ENCODE data around the gene NACC2. TPM values are rescaled to one million over a fixed set of nuclear protein-coding genes. Genes with fewer than 3 reads are reported as not detected.

The NACC2 gene
- total RNA-seq, 1 donor from 2014 or later: 4.5 TPM

DNA sequence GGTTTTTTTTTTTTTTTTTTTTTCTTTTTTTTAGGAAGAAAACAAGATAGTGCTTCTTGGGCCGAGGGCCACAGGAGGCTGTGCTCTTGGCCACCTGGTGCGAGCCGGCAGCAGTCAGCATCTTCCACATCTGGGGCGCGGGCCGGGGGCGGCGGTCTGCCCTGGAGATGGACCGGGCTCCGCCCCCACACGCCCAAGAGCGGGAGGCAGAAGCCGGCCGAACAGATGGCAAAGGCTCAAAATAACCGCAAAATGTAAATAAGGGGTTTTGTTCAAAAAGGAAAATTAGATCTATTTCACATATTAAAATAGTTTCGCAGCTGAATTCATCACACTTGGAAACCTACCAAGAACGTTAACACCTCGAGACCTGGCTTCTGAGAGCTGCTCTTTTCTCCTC is 82.4 kb downstream of the NACC2 start:
- peaks cover 39% of the 10 kb centered on the region for H3K4me1 Mint-ChIP-seq
- H3K79me2 ChIP-seq (ENCODE audit: low read depth): no peaks in the 10 kb centered on the region
- H3K27ac ChIP-seq: no peak overlapping the region
- no peaks in the 10 kb centered on the region for H3K36me3 Mint-ChIP-seq
- no peaks in the 10 kb centered on the region for H3K9me3 Mint-ChIP-seq
- H3K9me3 ChIP-seq (ENCODE audit: low read depth): no peaks in the 10 kb centered on the region
- TF ChIP-seq CTCF (IDR thresholded peaks at IDR 0.05) (no peak), EZH2 (IDR thresholded peaks at IDR 0.05) (no peak), EZH2phosphoT487 (IDR thresholded peaks at IDR 0.05) (no peak)
- no peaks in the 10 kb centered on the region for H3K27me3 ChIP-seq
- H3K36me3 ChIP-seq: no peaks in the 10 kb centered on the region
- no peak overlapping the region for H3K4me3 ChIP-seq
- H3K27ac Mint-ChIP-seq: no peak overlapping the region
- no peak overlapping the region for H3K4me3 Mint-ChIP-seq
- H3K27me3 Mint-ChIP-seq (ENCODE audit: insufficient read depth, low read depth): peaks cover 13% of the 10 kb centered on the region
- no peak overlapping the region for H3K9ac ChIP-seq
- DNase-seq (ENCODE audit: low spot score): no peak
- peaks cover 8% of the 10 kb centered on the region for H4K20me1 ChIP-seq (ENCODE audit: low read depth)
- no peak overlapping the region for H3K4me2 ChIP-seq
- peaks cover 9% of the 10 kb centered on the region for H3F3A ChIP-seq (ENCODE audit: low read depth)
- peaks cover 15% of the 10 kb centered on the region for H3K4me1 ChIP-seq
- no peak overlapping the region for H2AFZ ChIP-seq (replicated peaks)

- Mint-ChIP-seq H3K27ac (peak overlapping the region; percentile 33), H3K27me3 (ENCODE audit: insufficient read depth, low read depth) (peaks cover 15% of the 10 kb centered on the region), H3K4me1 (peaks cover 47% of the 10 kb centered on the region), H3K36me3 (no peaks in the 10 kb centered on the region), H3K9me3 (no peaks in the 10 kb centered on the region), H3K4me3 (peak overlapping the region; percentile 52)
- peaks cover 15% of the 10 kb centered on the region for H3F3A ChIP-seq (ENCODE audit: low read depth)
- H3K4me1 ChIP-seq: peaks cover 21% of the 10 kb centered on the region
- no peaks in the 10 kb centered on the region for H3K36me3 ChIP-seq
- no peaks in the 10 kb centered on the region for H3K79me2 ChIP-seq (ENCODE audit: low read depth)
- no peak overlapping the region for H3K27ac ChIP-seq
- H3K4me3 ChIP-seq: no peak overlapping the region
- no peak overlapping the region for H3K9ac ChIP-seq
- H3K9me3 ChIP-seq (ENCODE audit: low read depth): no peaks in the 10 kb centered on the region
- peaks cover 7% of the 10 kb centered on the region for H4K20me1 ChIP-seq (ENCODE audit: low read depth)
- no peaks in the 10 kb centered on the region for H3K27me3 ChIP-seq
- H3K4me2 ChIP-seq: no peak overlapping the region
- H2AFZ ChIP-seq (replicated peaks): no peak overlapping the region
- DNase-seq (ENCODE audit: low spot score): no peak
- TF ChIP-seq CTCF (IDR thresholded peaks at IDR 0.05): no peak
- TF ChIP-seq EZH2 (IDR thresholded peaks at IDR 0.05): no peak
- no peak for TF ChIP-seq EZH2phosphoT487 (IDR thresholded peaks at IDR 0.05)
Observed at GRCh38 chr9:136011703-136012496, 83.2 kb downstream of the NACC2 start.

DNA sequence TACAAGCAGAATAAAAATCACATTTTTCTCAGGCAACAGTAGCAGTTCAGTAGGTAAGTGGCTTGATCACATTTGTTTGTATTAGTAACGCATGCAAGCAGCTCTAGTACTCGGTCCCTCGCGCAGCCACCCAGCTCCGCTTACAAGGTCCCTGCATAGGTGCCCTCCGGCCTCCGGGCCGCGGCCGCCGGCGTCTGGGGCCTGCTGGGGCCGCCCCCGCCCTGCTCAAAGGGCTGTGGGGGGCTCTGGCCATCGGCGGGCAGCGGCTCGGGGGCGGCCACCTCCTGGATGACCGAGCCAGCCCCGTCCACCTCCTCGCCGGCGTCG is 83.8 kb downstream of the NACC2 start:
- Histone ChIP-seq H3K4me2 (no peak overlapping the region), H3K27ac (no peak overlapping the region), H3K9me3 (ENCODE audit: low read depth) (no peaks in the 10 kb centered on the region), H3K79me2 (ENCODE audit: low read depth) (no peaks in the 10 kb centered on the region), H3K9ac (no peak overlapping the region), H3F3A (ENCODE audit: low read depth) (peaks cover 20% of the 10 kb centered on the region), H3K4me3 (no peak overlapping the region), H4K20me1 (ENCODE audit: low read depth) (peaks cover 1% of the 10 kb centered on the region), H3K4me1 (peaks cover 27% of the 10 kb centered on the region), H2AFZ (replicated peaks) (no peak overlapping the region), H3K27me3 (no peaks in the 10 kb centered on the region), H3K36me3 (no peaks in the 10 kb centered on the region)
- DNase-seq (ENCODE audit: low spot score): no peak
- H3K27ac Mint-ChIP-seq: peak overlapping the region; percentile 36
- H3K27me3 Mint-ChIP-seq (ENCODE audit: insufficient read depth, low read depth): peaks cover 13% of the 10 kb centered on the region
- no peaks in the 10 kb centered on the region for H3K9me3 Mint-ChIP-seq
- peak overlapping the region; percentile 17 for H3K4me3 Mint-ChIP-seq
- H3K4me1 Mint-ChIP-seq: peaks cover 52% of the 10 kb centered on the region
- no peaks in the 10 kb centered on the region for H3K36me3 Mint-ChIP-seq
- TF ChIP-seq CTCF (IDR thresholded peaks at IDR 0.05): no peak
- TF ChIP-seq EZH2 (IDR thresholded peaks at IDR 0.05): no peak
- no peak for TF ChIP-seq EZH2phosphoT487 (IDR thresholded peaks at IDR 0.05)

Data from neural progenitor cell (in vitro differentiated cells).